Measurements from ENCODE around the gene POU2F1. TPM values are rescaled to one million over a fixed set of nuclear protein-coding genes. Genes with fewer than 3 reads are reported as not detected.
"Not testable (repeated sequence)": the region's sequence is repeated elsewhere in the genome, so short reads cannot be mapped to it uniquely, and the experiment has no call there.

Gene POU2F1
- polyA plus RNA-seq, 3 donors, result 13.6 to 18.5 (median 18.5) TPM

GRCh38 chr1:167200749-167201148 lies 19.9 kb upstream of the POU2F1 start:
- no peak for DNase-seq

- DNase-seq, result no peak
Observed at GRCh38 chr1:167202049-167202448, 18.6 kb upstream of the POU2F1 start.

- DNase-seq, result not testable (repeated sequence)
Observed at GRCh38 chr1:167205306-167206050, 15.2 kb upstream of the POU2F1 start.

GRCh38 chr1:167206166-167206835 lies 14.4 kb upstream of the POU2F1 start:
- DNase-seq, result no peak

- DNase-seq, result no peak
Observed at GRCh38 chr1:167207940-167208623, 12.6 kb upstream of the POU2F1 start.

GRCh38 chr1:167208624-167208976 lies 12.1 kb upstream of the POU2F1 start:
- DNase-seq, result no peak

GRCh38 chr1:167209044-167209443 lies 11.6 kb upstream of the POU2F1 start:
- no peak for DNase-seq

- no peak for DNase-seq
Observed at GRCh38 chr1:167210966-167211674, 9.6 kb upstream of the POU2F1 start.

- DNase-seq, result no peak
Observed at GRCh38 chr1:167212025-167212424, 8.7 kb upstream of the POU2F1 start.

GRCh38 chr1:167216809-167217208 lies 3.9 kb upstream of the POU2F1 start:
- no peak for DNase-seq

GRCh38 chr1:167219194-167219593 lies 1.5 kb upstream of the POU2F1 start:
- no peak for DNase-seq

- peak; percentile 89 for DNase-seq
Observed at GRCh38 chr1:167219646-167220536, 795 bp upstream of the POU2F1 start.

- no peak for DNase-seq
Observed at GRCh38 chr1:167221126-167221737, 546 bp downstream of the POU2F1 start.

- peak; percentile 58 for DNase-seq
Observed at GRCh38 chr1:167221738-167222610, 1.3 kb downstream of the POU2F1 start.

GRCh38 chr1:167223144-167224103 lies 2.7 kb downstream of the POU2F1 start:
- DNase-seq, result peak; percentile 75

GRCh38 chr1:167224734-167225235 lies 4.1 kb downstream of the POU2F1 start:
- DNase-seq, result not testable (repeated sequence)

- DNase-seq, result no peak
Observed at GRCh38 chr1:167225920-167226319, 5.2 kb downstream of the POU2F1 start.

- no peak for DNase-seq
Observed at GRCh38 chr1:167227934-167228378, 7.3 kb downstream of the POU2F1 start.

Data from renal pelvis (tissue), 4 donors.